Stimulated activated CD8-positive, alpha-beta memory T cell treated with anti-CD3 and anti-CD28 coated beads, Interleukin-4, amount 100 ng/mL, for 4 hours (primary cell): ENCODE measurements around the gene ERI2.

Source experiments
- DNase-seq, 2 donors: peaks; one replicate each; pipeline ENCODE4 v3.0.0-alpha.2; 2020; ENCODE audit warnings: low read depth in 2 of 2, low spot score in 1 of 2

Gene ERI2, protein sequence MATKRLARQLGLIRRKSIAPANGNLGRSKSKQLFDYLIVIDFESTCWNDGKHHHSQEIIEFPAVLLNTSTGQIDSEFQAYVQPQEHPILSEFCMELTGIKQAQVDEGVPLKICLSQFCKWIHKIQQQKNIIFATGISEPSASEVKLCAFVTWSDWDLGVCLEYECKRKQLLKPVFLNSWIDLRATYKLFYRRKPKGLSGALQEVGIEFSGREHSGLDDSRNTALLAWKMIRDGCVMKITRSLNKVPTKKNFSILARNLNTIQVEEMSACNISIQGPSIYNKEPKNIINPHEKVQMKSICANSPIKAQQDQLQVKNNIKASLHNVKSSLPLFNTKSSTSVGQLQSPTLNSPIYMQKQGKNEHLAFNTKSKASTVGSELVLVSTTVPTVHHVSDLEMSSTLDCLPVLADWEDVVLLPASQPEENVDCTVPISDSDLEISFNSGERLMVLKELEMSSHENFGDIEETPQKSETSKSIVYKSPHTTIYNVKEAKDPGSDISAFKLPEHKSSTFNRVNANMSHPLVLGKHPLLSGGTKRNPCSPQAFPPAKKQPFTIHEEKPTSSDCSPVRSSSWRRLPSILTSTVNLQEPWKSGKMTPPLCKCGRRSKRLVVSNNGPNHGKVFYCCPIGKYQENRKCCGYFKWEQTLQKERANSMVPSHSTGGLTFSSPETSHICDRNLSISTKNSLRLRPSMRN

DNA sequence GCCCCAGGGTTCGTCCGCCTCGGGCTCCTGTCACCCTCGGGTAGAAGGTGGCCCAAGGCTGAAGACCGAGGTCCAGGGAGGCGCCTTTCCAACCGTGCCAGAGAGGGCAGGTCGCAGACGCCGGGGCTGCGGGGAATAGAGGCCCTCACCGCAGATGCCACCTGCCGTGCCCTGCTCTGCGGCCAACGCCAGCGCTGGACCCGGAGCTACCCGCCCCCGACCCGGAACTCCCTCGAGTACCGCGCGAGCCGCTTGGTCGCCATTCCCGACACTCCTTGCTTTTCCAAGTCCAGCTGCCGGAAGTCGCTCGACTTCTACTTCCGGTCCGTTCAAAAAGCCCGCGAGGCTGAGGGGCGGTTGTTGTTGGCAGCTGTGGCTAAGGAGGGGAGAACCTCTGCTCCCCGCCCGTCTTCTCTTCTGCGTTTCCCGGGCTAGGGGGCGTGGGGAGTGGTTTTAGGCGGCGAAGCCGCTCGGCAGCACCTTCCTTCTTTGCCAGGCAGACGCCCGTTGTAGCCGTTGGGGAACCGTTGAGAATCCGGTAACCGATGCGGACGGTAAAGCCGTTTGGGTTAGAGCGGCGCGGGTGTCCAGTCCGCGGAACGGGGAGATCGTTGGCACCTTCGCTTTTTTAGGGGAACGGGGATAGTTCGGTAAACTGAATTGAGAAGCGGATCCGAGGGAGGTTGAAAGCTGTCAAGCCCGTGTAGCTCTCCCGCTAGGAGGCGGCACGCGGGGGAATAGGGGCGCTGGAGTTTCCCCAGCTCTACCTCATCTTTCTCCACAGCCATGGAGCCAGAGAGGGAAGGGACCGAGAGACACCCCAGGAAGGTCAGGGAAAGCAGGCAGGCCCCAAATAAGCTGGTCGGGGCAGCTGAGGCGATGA lies at the start of gene ERI2, which contains the start of gene REXO5:
Gene ERI2, minus strand, starts transcription at position 305 of the 883 bp plus-strand sequence. Its CDS starts 42 bp downstream, at position 263.
Gene REXO5, plus strand, starts transcription at position 360 of the 883 bp plus-strand sequence. Its CDS starts 427 bp downstream, at position 787.
- peak; percentile 40 to 45 for DNase-seq

DNA sequence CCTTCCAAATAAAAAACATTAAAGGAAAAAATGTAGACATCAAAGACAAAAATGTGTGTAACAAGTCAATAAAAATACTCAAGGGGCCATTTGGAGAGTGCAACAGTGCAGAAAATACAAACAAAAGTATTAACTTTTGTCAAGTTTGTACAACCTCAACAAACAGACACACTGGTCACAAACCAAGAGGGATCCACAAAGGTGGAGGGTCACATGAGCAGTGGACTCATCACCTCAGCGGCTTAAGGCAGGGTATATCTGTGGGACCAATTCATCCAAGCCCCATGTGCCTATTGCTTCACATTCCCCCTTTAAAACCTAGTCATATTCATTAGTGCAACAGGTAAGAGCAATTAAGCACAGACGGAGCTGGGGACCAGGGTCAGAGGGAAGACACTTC lies 48.7 kb upstream of the ERI2 start:
- no peak for DNase-seq

DNA sequence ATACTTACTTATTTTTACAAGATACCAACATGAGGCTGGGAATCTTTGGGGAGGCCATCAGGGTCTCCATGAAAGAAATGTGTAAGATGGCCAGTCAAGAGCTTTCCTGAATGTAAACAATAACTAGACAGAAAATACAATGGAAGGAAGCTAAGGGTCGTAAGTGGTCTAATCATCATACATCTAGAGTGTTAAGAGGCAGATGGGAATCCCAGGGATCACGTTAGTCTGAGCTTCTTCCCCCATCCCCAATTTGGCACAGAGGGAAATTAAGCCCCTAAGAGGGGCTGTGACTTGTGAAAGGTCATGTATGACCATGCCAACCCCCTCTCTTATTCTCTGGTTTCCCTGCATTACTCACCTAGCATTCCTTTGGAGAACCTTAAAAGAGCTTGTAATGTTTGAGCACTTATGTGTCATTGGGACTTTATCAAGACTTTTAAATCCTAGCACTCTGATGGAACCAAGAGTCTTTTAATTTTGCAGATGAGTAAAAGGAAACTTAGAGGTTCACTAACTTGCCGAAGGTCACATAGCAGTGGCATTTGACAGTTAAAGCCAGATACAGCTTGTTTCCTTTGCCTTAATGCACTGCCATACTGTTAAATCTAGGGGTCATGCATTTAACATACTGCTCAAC lies 47.8 kb upstream of the ERI2 start:
- DNase-seq = no peak

DNA sequence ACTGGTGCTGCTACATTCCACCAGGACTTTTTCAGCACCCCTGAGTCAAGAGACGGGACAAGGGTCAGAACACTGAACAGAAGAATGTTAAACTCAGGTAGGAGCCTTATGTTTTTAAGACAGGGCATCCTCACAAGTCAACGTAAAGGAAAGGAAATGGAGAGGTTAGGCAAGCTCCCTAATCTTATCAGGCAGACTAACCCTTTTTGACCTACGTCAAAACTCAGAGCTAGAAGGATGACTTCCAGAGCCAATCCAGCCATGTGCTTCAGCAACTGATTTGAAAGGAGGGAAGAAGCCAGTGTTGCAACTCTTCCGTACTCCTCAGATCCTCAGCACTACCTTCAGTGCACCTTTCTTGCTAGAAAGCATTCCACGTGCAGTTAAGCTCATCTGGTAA lies 46.9 kb upstream of the ERI2 start:
- no peak for DNase-seq

DNA sequence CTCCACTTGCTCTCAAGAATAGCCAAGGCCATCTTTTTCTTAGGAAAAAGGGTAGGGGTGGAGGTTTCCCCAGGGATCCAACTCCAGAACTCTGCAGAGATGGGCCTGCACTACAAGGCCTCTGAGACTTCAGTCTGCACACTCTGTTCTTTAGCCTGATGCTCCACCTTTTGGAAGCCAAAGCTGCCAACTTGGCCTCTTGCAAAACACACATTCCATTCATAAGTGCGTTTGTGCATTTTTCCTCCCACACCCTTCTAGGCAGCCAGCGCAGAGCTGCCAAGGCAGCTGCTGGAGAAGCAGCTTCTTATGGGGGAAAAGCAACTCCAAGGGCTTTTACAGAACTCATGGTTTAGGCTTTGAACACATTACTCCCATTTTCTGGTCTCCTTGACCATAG lies 45.3 kb upstream of the ERI2 start:
- no peak for DNase-seq

DNA sequence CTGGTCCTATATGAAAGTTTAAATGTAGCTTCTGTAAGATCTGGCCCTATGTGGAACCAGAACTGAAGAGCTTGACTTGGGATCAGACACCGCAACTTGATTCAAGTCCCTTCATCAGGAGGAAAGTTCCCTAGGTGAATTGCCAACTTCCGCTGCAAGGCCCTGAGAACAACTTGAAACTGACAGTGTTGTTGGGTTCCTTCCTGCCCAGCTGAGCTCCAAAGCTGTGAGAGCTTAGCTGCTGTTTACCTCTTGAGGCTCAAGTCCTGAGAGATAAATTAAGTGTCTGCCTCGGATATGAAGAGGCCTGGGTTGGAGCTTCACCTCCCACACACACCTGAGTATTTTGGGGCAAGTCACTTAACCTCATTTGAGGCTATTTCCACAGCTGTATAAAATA lies 44.7 kb upstream of the ERI2 start:
- no peak for DNase-seq

DNA sequence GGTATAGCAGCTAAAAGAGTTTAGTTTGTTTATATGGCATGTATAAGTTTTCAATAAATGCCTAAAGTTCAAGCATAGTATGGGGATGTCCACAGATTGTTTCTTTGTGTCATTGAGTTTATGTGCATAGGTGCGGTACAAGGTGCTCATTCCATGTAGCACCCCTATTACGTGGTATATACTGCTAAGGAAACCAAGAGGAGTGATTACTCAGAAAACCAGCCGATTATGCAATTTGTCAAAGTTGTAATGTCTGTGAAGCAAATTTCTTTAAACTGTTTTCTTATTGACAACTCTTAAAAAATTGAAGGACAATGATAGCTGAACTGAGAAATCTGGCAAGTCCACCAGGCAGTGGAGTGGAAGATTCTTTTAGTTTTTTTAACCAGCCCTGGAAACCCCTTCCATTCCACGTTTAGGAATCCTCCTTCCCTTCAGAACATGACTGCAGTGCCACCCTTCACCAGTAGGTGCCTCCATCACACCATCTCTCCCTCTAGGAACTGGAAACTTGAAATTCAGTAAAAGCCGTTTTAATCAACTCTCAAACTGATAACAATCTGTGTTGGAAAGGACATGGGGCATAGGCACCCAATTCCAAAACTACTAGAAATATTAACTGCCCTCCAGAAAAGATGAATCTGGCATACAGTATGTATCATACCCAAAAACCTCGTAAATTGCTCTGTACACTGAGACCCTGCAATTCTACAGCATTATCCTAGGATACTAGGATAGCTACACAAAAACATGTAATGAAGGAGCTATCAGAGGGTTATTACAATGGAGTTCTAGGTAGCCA lies 43.5 kb upstream of the ERI2 start:
- DNase-seq = peak; percentile 2 to 51

DNA sequence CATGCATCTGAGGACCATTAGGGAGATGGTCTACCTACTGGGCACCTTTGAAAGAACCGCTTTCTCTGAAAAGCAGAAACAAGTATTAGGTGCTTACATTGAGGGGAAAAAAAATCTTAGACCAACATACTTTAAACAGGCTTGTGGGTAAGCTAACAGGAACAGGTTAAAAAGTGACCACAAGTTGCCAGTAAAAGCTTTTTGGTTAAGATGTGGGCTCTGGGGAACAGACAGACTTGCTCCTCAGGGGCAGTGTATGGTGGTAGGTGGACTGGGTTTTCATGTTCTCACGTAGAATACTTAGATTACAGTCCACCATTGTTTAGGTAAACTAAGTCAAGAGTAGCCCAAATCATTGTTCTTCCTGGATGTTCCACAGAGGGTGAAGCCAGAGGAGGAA lies 41.3 kb upstream of the ERI2 start:
- no peak for DNase-seq

DNA sequence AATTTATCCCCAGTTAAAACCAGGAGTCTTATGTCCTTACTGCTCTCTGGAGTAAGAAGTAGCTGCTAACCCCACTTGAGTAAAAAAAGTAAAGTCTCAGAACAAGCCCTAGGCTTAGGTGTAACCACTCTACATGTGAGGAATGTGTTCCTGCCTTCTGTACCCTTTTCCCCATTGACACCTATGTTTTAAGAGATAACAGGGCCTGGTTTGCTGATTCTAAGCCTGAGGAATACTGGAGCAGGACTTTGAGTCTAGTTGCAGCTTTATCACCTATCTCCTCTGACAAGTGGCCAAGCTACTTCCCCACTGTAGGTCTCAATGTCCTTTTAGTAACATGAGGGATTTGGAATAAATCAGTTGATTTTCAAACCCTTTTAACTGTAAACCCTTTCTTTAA lies 40.3 kb upstream of the ERI2 start:
- no peak for DNase-seq

DNA sequence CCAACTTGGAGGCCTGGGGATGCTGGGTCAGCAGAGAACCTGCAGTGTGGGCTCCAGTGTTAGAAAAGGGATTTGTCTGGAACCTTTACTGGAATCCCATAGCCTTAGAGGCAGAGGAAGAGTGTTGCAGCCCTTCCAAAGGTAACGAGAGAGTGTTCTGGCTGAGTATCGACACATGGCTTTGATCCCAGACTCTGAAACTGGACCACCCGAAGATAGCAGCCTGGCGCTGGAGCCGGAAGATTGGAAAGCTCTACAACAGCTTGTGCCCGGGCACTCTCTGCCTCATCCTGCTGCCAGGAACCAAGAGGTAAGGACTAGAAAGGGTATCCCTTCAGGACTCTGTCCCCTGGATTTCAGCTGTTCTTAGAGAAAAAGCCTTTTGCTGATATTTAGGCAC lies 39.8 kb upstream of the ERI2 start:
- no peak for DNase-seq

DNA sequence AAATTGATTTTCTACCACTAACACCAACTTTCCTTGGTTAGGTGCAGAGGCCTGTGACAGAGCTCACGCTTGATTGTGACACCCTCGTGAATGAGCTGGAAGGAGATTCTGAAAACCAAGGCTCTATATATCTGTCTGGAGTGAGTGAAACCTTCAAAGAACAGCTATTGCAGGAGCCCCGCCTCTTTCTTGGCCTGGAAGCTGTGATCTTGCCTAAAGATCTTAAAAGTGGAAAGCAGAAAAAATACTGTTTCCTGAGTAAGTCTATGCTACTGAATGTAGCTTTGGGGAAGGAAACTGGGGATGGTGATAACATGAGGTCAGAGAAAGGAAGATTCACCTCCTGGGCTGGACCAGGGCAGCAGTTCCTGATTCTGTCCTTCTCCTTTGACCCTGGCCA lies 38.3 kb upstream of the ERI2 start:
- no peak for DNase-seq

DNA sequence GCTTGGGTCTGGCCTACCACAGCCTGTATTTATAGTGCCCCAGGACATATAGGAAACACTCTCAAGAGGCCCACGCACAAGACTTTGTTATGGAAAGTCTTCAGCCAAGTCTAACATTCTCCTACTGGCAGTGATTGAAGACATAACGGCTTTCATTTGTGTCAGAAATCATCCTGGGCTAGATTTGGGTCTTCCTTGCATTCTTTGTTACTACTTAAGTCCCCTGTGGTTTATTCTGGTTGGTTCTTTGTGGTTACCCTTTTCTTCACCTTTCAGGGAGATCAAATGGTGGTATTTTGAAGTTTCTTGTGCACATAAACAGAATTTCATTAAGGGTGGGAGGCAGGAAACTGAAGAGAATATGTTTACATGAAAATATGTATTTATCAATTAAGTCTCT lies 37.8 kb upstream of the ERI2 start:
- DNase-seq = no peak

DNA sequence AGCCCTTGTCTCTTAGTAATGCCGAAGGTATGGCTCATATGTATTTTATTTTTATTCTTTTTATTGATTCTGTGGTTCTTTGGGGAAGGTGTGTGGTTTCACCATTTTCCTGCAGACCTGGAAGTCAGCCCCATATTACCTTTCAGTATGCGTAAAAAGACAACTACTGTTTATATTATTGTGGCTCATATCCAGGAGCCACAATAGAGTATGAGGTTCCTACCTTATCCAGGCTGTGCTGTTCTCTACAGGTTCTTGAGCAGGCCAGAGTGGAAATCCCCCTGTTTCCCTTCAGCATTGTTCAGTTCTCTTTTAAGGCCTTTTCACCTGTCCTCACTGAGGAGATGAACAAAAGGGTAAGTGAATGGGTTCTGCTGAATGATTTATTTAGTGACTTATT lies 33.2 kb upstream of the ERI2 start:
- no peak for DNase-seq

DNA sequence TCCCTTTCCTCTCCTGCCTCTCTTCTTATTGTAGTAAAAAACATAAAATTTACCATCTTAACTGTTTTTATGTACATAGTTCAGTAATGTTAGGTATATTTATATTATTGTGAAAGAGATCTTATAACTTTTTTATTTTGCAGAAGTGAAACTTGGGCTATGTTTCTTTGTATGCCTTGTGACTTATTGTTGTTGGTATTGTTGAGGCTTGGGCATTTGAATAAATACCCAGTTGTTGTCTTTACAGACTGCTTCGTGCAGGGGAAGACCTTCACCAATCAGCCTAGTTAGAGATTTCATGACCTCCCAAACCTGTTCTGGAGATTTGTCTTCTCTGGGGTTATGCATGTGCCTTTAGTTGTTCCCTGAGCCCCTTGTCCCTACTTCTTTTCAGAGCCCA lies 32.0 kb upstream of the ERI2 start:
- no peak for DNase-seq

DNA sequence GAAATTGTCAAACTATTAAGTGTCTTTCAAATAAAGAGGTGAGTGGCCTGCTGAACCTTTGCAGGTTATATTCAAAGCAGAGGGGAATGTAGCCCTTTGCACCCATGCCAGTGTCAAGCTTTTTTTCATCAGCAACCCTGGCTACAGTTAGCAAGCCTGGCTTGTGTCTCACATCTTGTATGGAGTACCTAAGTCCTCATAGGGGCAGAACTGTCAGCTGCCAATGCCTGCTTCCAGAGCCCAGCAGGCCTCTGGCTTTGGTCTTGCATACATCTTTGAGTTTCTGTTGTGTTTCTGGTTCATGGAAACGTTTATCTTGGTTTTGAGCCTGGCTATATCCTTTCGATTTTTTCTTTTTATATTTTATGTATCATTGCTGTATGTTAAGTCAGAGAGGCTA lies 26.8 kb upstream of the ERI2 start:
- DNase-seq = no peak

DNA sequence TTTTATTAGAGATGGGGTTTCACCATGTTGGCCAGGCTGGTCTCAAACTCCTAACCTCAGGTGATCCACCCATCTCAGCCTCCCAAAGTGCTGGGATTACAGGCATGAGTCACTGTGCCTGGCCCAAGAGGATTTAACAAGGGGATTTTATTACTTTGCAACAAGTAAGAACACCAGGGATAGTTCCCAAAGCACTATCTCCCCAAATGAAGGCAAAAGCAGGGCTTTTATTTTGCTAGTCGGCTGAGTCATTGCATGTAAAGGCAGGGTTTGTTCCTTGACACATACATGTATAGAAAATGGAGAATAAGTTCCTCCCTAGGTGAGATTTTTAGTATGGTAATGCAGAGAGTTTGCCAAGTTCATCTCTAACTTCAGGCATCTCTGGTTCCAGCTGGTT lies 24.1 kb upstream of the ERI2 start:
- DNase-seq = no peak

DNA sequence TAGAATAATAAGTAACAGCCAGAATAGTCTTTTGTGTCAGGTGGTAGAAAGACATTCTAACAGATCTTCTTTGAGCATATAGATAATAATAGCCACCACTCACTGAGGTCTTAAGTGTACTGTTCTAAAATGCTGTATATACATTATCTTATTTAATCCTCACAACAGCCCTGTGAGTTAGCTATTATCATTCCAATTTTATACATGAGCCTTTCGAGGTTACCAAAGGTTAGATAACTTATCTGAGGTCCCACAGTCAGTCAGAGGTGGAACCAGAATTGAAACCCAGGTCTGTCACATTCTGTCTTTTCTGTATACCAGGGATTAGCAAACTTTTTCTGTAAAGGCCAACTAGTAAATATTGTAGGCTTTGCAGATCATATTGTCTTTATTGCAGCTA lies 23.3 kb upstream of the ERI2 start:
- DNase-seq = no peak

DNA sequence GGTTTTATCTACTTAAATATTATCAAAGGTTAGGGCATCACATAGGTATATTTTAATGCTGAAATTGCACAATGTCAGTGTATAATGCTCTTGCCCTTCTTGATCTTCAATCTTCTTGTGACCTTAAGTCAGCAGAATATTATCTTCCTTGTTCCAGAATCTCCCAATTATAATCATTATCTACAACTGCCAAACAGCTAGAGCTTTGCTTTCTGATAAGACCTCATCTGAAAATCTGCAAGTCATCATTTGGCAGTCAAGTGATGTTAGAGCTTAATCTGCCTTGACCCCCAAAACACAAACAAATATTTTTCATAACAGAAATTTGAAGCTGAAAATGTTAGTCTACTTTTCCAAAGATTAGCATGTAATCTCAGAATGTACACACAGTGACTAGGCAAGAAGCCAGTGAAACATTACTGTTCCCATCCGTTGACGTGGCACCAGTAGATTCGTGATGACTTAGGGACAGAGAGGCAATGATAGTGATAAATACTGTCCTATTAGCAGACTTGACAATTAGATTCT lies 19.8 kb upstream of the ERI2 start:
- no peak for DNase-seq

DNA sequence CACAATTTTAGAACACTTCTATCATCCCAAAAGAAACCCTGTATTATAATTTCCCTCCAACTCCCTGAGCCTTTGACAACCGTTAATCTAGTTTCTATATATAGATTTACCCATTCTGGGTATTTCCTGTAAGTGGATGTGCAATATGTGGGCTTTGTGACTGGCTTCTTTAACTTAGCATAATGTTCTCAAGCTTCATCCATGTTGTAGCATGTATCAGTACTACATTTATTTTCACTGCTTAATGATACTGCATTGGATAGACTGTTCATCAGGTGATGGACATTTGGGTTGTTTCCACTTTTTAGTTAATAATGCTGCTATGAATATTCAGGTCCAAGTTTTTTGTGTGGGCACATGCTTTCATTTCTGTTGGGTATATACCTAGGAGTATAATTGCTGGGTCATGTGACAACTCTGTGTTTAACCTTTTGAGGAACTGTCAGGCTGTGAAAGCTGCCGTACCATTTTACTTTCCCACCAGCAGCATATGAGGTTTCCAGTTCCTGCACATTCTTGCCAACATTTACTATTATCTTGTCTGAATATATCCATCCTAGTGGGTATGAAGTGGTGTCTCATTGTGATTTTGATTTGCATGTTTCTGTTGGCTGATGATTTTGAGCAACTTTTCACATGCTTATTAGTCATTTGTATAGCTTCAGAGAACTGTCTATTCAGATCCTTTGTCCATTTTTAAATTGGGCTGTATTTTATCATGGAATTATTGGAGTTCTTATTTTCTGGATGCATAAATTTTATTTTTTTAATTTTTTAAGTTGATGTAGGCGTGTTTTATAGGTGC lies 16.5 kb upstream of the ERI2 start:
- no peak for DNase-seq
